Jurkat, Clone E6-1 (cell line): Measurements from ENCODE around the gene RBM12.

ENCODE experiments used
- DNase-seq: peaks from one replicate; pipeline ENCODE4 v3.0.0-alpha.2; 2011; ENCODE audit warnings: low read depth, low spot score
- H3K4me3 ChIP-seq: 2 replicates; pipeline ENCODE4 v1.5.1; 2011; ENCODE audit warnings: mild to moderate bottlenecking, low read length, control low read depth, moderate library complexity

The RBM12 gene

GRCh38 chr20:35607003-35607735 is 57.5 kb downstream of the RBM12 start:
- no peak for DNase-seq
- no peak overlapping the region for H3K4me3 ChIP-seq

GRCh38 chr20:35606127-35606526 is 58.6 kb downstream of the RBM12 start:
- no peak for DNase-seq

GRCh38 chr20:35604449-35604747 is 60.3 kb downstream of the RBM12 start:
- DNase-seq, result no peak
- no peak overlapping the region for H3K4me3 ChIP-seq

More at GRCh38 chr20:35606127-35606526, 58.6 kb downstream of the RBM12 start:
- H3K4me3 ChIP-seq, result no peak overlapping the region

GRCh38 chr20:35603695-35604448 is 60.8 kb downstream of the RBM12 start:
- no peak for DNase-seq

GRCh38 chr20:35602851-35603495 is 61.7 kb downstream of the RBM12 start:
- no peak for DNase-seq
- H3K4me3 ChIP-seq, result no peak overlapping the region

More at GRCh38 chr20:35603695-35604448, 60.8 kb downstream of the RBM12 start:
- no peak overlapping the region for H3K4me3 ChIP-seq

- DNase-seq, result no peak
- H3K4me3 ChIP-seq, result no peak overlapping the region
Observed at GRCh38 chr20:35601990-35602389, 62.7 kb downstream of the RBM12 start.

GRCh38 chr20:35600993-35601973 is 63.4 kb downstream of the RBM12 start:
- no peak overlapping the region; the same call in 1 of the 2 replicates for H3K4me3 ChIP-seq
- peak; percentile 22 for DNase-seq

GRCh38 chr20:35600176-35600992 is 64.3 kb downstream of the RBM12 start:
- DNase-seq, result no peak
- H3K4me3 ChIP-seq, result no peak overlapping the region

- H3K4me3 ChIP-seq, result no peak overlapping the region
- DNase-seq, result no peak
Observed at GRCh38 chr20:35599776-35600120, 65.0 kb downstream of the RBM12 start.
